Stimulated activated CD4-positive, alpha-beta T cell treated with anti-CD3 and anti-CD28 coated beads, Interleukin-15, amount 100 ng/mL, for 48 hours (primary cell): Measurements from ENCODE around the gene CACNA1S.

ENCODE experiments used
- DNase-seq, 2 donors: peaks; one replicate each; pipeline ENCODE4 v3.0.0-alpha.2; 2020; ENCODE audit warnings: low read depth in 2 of 2

The CACNA1S gene

GRCh38 chr1:201032408-201032807 lies 79.8 kb downstream of the CACNA1S start:
- DNase-seq: no peak

DNA sequence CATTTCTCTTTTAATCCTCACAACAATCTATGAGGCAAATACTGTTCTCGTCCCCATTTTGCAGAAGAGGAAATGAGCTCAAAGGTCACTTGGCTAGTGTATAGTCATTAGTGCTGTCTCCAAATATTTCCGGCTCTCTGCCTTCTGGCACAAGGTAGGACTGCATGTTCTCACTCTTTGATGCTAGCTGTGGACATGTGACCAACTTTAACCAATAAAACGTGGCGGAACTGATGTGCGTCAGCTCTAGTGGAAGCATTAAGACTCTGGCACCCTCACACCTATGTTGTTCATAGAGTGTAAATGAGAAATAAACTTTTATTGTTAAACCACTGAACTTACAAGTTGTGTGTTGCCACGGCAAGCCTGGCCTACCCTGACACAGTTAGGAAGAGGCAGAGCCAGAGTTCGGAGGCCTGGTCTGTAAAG lies 83.8 kb downstream of the CACNA1S start:
- DNase-seq: no peak

DNA sequence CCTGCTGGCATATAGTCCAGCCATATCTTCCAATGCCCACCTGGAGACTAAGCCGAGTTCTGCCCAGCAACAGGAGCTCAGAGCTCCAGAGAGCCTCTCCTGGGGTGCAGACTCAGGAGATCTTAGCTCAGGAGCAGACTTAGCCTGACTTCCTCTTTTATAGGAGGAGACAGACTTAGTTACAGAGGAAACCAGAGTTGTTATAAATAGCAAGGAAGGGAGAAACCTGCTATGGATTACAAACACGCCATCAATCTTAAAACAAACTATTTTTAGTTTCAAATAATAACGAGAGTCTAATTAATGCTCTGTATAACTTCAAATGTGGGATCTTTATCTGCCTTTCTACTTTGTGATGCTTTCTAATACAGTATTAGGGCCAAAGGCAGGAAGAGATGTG lies 85.4 kb downstream of the CACNA1S start:
- no peak for DNase-seq

GRCh38 chr1:201026234-201026633 lies 86.0 kb downstream of the CACNA1S start:
- DNase-seq: no peak

DNA sequence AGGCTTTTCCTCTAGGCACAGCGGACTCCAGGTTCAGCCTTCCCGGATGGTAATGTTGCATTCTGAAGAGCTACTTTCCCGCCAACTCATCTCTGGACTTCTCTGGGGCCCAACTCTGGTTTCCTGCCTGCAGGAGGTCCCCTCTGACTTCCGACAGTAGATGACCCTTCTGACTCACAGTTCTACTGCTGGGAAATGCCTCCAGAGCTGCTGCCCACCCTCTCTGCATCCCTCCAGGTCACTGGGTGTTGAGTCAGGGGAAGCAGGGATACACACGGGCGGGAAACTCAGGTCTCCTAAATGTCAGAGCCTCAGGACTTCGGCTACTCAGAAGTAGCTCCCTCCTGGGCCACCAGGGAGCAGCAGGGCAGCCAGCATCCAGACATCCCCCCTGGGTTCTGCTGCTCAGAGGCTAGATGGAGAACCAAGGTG lies 86.6 kb downstream of the CACNA1S start:
- DNase-seq: no peak

- DNase-seq: no peak
Observed at GRCh38 chr1:201024625-201024998, 87.6 kb downstream of the CACNA1S start.

- DNase-seq: no peak
Observed at GRCh38 chr1:201023920-201024624, 88.2 kb downstream of the CACNA1S start.

DNA sequence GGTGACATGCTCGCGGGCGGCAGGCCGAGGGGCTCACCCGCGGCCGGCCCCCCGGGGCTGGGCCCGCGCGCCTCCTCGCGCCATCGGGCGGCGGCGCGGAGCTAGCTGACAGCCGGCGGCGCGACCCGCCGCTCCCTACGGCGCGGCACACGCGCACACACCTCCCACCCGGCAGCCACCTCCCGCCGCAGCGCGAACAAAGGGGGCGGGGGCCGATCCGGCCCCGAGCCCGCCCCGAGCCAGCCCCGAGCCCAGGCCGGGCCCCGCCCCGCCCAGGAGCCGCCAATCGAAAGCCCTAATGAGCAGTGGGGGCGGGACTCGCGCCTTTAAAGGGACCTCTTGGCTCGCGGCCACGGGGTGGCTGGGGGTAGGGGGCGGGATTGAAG lies 88.7 kb downstream of the CACNA1S start, which contains the start of gene KIF21B:
Gene KIF21B (minus strand): TSS at position 198 of the 386 bp plus-strand sequence. CDS start 331 bp downstream, outside the sequence.
- DNase-seq: peak; percentile 75 to 90

DNA sequence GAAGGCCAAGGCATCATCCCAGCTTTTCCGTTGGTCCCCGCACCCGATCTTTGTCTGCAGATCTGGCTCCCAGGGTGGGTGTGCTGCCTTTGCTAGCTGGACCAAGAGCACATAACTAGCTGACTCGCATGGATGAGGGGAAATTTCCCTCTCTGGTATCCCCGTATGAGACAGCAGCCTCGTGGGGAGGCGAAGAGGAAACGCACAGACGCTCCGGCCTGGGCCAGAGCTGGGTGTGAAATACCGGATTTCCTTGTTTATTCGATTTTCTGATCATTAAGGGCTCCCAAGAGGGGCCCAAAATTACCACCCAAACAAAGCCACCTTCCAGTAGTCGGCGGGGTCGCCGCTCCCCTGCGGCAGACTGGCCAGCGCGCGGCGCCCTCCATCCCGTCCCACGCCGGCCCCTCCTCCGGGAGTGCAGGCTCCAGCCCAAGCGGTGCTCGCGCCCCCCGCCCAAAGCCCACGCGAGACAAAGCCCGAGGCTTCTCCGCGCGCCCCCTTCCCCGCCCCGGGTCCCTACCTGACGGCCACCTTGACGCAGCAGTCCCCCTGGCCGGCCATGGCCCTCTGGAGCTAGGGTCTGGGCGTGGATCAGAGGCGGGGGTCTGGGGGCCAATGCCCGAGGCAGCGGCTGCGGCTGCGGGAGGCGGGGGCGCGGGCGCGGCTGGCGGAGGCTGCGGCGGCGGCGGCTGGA lies 89.3 kb downstream of the CACNA1S start:
- DNase-seq: no peak

GRCh38 chr1:201022493-201022819 lies 89.8 kb downstream of the CACNA1S start:
- no peak for DNase-seq

- no peak for DNase-seq
Observed at GRCh38 chr1:201021630-201022492, 90.4 kb downstream of the CACNA1S start.

GRCh38 chr1:201020721-201021629 lies 91.3 kb downstream of the CACNA1S start:
- no peak for DNase-seq

DNA sequence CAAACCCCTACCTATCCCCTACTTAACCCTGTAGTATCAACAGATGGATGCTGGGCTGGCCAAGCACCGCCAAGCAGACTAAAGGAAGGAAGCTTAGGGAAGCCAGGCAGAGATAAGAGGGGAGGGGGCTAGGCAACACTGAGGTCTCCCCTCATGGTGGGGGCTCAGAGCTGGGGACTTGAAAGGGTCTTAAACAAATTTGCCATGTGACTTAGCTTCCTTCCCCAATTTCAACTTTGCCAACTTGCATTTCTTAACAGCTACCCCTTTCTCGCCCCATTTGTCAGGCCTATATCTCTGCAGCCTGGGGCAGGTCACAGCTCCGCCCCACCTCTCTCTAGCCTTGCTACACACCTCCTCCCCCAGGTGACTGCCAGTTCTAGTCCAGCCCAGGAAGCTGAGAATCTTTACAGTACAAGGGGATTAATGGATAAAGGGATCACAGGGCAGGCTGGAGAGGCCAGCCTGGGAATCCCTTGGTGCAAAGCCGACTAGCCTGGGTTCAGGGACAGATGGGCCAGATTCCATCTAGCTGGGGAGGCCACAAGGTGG lies 92.1 kb downstream of the CACNA1S start:
- no peak for DNase-seq

DNA sequence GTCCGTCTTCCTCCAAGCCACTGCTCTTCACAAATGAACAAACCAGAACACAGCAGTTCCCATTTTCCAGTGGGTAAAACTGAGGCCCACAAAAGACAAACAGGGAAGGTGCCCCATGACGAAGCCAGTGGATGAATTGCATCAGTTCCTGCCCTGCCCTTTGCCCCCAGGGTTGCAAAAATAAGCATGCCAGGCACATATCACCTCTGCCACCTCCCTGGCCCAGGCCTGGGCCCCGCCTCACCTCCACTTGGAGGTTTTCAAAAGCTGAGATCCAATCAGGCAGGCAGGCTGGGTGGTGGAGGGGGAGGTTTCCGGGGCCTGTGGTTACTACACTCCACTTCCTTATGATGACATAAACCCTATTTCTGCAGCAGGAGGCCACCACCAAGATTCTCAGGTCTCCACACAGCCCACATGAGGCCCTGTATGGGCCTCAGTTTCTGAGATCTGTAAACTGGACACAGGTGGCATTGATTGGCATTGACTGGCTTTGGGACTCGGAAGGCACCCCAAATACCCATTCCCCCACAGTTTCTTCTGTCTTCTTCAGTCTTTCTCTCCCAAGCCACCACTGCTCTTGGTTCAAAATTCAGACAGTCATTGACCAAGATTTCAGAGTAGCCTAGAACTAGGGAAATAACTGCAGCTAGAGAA lies 92.8 kb downstream of the CACNA1S start:
- DNase-seq: peak; percentile 88 to 90

DNA sequence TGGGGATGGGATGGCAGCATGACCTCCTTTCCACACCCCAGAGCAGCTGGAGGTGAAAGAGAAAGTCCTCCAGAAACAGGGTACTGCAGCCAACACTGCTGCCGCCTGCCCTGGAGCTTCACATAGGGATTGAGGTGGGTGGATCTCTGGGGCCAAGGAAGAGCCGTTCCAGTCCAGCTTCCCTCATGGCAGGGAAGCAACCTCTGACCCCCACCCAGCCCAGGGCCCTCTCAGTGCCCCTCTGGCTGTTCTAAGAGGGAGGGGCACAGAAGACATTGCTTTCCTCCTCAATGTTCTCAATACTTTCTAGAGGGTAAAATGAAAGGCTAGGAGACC lies 94.4 kb downstream of the CACNA1S start:
- no peak for DNase-seq

- DNase-seq: no peak
Observed at GRCh38 chr1:201016943-201017827, 95.0 kb downstream of the CACNA1S start.

GRCh38 chr1:201016211-201016651 lies 96.0 kb downstream of the CACNA1S start:
- DNase-seq: no peak

DNA sequence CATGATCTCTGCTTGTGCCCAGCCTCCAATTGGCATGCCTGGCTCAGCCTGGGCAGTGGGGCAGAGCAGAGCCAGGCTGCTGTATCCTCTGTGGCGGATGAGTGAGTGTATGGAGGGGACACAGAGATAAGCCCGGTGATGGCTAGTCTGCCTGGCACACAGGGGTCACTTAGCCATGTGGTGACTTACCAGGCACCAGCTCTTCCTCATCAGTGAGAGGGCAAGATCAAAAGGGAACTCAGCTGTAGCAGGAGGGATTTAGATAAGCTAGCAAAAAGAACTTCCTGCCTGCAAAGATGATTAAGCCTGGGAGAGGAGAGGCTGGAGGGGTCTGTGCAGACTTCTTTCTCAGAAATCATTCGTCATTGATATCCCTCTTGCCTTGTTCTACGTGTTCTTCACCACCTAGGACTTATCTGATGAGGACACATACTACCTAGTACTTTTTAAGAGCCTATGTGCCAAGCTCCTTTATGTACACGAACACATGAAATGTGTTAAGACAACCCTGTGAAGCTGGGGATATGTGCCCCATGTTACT lies 96.6 kb downstream of the CACNA1S start:
- DNase-seq: no peak

GRCh38 chr1:201014816-201015200 lies 97.4 kb downstream of the CACNA1S start:
- DNase-seq: no peak
